IPS-NIHi7 (cell line): ENCODE data around the gene ZNF76.

Experiments used
- DNase-seq: peaks from one replicate; pipeline ENCODE4 v3.0.0; 2012; ENCODE audit warnings: mixed read lengths; ENCODE audit errors: extremely low spot score

The ZNF76 gene

GRCh38 chr6:35237476-35237875, 22.1 kb upstream of the ZNF76 start:
- DNase-seq, result no peak

GRCh38 chr6:35238843-35239289, 20.7 kb upstream of the ZNF76 start:
- DNase-seq, result peak; percentile 83

GRCh38 chr6:35239581-35239980, 20.0 kb upstream of the ZNF76 start:
- no peak for DNase-seq

- peak; percentile 93 for DNase-seq
These were observed 18.4 kb upstream of the ZNF76 start for GRCh38 chr6:35240838-35241801.

- no peak for DNase-seq
These were observed 17.0 kb upstream of the ZNF76 start for GRCh38 chr6:35242486-35242885.

- no peak for DNase-seq
These were observed 16.6 kb upstream of the ZNF76 start for GRCh38 chr6:35242906-35243305.

- DNase-seq, result no peak
These were observed 16.1 kb upstream of the ZNF76 start for GRCh38 chr6:35243386-35243958.

GRCh38 chr6:35244551-35244950, 15.0 kb upstream of the ZNF76 start:
- DNase-seq, result no peak

- no peak for DNase-seq
These were observed 11.8 kb upstream of the ZNF76 start for GRCh38 chr6:35247642-35248231.

- DNase-seq, result no peak
These were observed 11.2 kb upstream of the ZNF76 start for GRCh38 chr6:35248300-35248699.

GRCh38 chr6:35248965-35249364, 10.6 kb upstream of the ZNF76 start:
- no peak for DNase-seq

- DNase-seq, result no peak
These were observed 7.6 kb upstream of the ZNF76 start for GRCh38 chr6:35251949-35252348.

GRCh38 chr6:35253249-35253648, 6.3 kb upstream of the ZNF76 start:
- no peak for DNase-seq

GRCh38 chr6:35258336-35258735, 1.2 kb upstream of the ZNF76 start:
- DNase-seq, result no peak

GRCh38 chr6:35258858-35259193, 709 bp upstream of the ZNF76 start:
- DNase-seq, result peak; percentile 67

GRCh38 chr6:35259948-35260590, 534 bp downstream of the ZNF76 start:
- peak; percentile 93 for DNase-seq

GRCh38 chr6:35260591-35261570, 1.3 kb downstream of the ZNF76 start:
- no peak for DNase-seq

- no peak for DNase-seq
These were observed 3.1 kb downstream of the ZNF76 start for GRCh38 chr6:35262596-35262995.

GRCh38 chr6:35264550-35265274, 5.2 kb downstream of the ZNF76 start:
- no peak for DNase-seq

GRCh38 chr6:35265523-35265922, 6.0 kb downstream of the ZNF76 start:
- DNase-seq, result no peak
